ENCODE measurements around the gene PKM.

Gene PKM

DNA sequence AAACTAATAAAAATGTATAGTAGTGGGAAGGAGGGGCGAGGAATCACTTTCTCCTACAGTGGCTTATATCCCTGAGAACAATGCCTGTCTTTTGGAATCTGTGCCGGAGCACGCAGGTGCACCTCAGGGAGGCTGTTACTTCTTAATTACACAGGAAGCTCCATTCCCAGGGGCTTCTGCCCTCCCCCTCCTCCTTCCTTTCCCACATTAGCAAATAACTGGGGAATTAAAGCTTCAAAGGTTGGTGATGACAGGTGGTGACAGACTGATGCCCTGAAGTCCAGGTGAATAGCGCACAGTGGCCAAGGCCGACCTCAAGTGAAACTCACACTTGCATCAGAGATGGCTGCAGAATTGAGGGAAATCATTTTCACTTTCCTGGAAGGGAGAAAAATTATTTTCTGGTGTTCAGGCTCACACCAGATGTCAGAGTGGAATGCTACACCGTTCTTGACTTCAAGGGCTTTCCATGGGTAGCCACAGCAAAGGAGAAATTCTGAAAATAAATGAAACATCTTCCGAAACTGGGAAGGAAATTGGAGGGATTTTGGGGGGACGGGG lies 37.1 kb downstream of the PKM start:
- H3K27ac ChIP-seq (replicated peaks), result no peak overlapping the region
- no peak for TF ChIP-seq SPI1 (IDR thresholded peaks at IDR 0.05; ENCODE audit: borderline replicate concordance, low read depth)
- no peak for TF ChIP-seq POLR2AphosphoS5 (IDR thresholded peaks at IDR 0.05; ENCODE audit: low read depth)
- TF ChIP-seq, protein P1, sequence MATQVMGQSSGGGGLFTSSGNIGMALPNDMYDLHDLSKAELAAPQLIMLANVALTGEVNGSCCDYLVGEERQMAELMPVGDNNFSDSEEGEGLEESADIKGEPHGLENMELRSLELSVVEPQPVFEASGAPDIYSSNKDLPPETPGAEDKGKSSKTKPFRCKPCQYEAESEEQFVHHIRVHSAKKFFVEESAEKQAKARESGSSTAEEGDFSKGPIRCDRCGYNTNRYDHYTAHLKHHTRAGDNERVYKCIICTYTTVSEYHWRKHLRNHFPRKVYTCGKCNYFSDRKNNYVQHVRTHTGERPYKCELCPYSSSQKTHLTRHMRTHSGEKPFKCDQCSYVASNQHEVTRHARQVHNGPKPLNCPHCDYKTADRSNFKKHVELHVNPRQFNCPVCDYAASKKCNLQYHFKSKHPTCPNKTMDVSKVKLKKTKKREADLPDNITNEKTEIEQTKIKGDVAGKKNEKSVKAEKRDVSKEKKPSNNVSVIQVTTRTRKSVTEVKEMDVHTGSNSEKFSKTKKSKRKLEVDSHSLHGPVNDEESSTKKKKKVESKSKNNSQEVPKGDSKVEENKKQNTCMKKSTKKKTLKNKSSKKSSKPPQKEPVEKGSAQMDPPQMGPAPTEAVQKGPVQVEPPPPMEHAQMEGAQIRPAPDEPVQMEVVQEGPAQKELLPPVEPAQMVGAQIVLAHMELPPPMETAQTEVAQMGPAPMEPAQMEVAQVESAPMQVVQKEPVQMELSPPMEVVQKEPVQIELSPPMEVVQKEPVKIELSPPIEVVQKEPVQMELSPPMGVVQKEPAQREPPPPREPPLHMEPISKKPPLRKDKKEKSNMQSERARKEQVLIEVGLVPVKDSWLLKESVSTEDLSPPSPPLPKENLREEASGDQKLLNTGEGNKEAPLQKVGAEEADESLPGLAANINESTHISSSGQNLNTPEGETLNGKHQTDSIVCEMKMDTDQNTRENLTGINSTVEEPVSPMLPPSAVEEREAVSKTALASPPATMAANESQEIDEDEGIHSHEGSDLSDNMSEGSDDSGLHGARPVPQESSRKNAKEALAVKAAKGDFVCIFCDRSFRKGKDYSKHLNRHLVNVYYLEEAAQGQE (IDR thresholded peaks at IDR 0.05; ENCODE audit: insufficient replicate concordance, low read depth), result no peak
- TF ChIP-seq GABPA (IDR thresholded peaks at IDR 0.05; ENCODE audit: low read depth), result no peak
- TF ChIP-seq, protein P2, sequence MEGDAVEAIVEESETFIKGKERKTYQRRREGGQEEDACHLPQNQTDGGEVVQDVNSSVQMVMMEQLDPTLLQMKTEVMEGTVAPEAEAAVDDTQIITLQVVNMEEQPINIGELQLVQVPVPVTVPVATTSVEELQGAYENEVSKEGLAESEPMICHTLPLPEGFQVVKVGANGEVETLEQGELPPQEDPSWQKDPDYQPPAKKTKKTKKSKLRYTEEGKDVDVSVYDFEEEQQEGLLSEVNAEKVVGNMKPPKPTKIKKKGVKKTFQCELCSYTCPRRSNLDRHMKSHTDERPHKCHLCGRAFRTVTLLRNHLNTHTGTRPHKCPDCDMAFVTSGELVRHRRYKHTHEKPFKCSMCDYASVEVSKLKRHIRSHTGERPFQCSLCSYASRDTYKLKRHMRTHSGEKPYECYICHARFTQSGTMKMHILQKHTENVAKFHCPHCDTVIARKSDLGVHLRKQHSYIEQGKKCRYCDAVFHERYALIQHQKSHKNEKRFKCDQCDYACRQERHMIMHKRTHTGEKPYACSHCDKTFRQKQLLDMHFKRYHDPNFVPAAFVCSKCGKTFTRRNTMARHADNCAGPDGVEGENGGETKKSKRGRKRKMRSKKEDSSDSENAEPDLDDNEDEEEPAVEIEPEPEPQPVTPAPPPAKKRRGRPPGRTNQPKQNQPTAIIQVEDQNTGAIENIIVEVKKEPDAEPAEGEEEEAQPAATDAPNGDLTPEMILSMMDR (IDR thresholded peaks at IDR 0.05; ENCODE audit: insufficient read depth, low read length), result no peak
- no peak for DNase-seq (ENCODE audit: low read depth in 1 of 2, low spot score in 1 of 2)
- H3K27me3 ChIP-seq (ENCODE audit: insufficient read depth, poor library complexity, severe bottlenecking), result no peaks in the 10 kb centered on the region
- no peak overlapping the region for H3K4me3 ChIP-seq (replicated peaks; ENCODE audit: insufficient read depth, low read length)

DNA sequence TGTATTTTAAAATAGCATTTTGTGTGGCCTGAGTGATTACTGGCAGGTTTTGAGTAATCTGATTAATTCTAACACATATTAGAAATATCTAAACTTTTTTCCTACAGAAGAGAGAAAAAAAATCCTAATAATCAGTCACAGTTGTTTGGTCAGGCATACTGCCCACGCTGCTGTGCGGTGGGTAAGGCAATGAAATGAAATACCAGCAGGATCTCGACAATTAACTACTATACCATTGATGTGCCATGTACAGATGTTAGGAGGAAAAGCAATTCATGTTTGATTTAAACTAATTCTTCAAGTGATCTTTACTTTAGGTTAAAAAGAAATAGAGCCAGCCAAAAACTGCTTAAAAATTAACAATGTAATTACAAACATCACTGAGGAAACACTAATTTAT lies 38.6 kb downstream of the PKM start:
- H3K4me3 ChIP-seq (replicated peaks; ENCODE audit: insufficient read depth, low read length), result no peak overlapping the region
- H3K27me3 ChIP-seq (ENCODE audit: insufficient read depth, poor library complexity, severe bottlenecking), result peaks cover 2% of the 10 kb centered on the region
- no peak for DNase-seq (ENCODE audit: low read depth in 1 of 2, low spot score in 1 of 2)
- TF ChIP-seq GABPA (IDR thresholded peaks at IDR 0.05; ENCODE audit: low read depth) (no peak), SPI1 (IDR thresholded peaks at IDR 0.05; ENCODE audit: borderline replicate concordance, low read depth) (no peak), POLR2AphosphoS5 (IDR thresholded peaks at IDR 0.05; ENCODE audit: low read depth) (no peak)
- TF ChIP-seq, protein P1 (IDR thresholded peaks at IDR 0.05; ENCODE audit: insufficient replicate concordance, low read depth), result no peak
- TF ChIP-seq, protein P2 (IDR thresholded peaks at IDR 0.05; ENCODE audit: insufficient read depth, low read length), result no peak
- H3K27ac ChIP-seq (replicated peaks), result no peak overlapping the region

DNA sequence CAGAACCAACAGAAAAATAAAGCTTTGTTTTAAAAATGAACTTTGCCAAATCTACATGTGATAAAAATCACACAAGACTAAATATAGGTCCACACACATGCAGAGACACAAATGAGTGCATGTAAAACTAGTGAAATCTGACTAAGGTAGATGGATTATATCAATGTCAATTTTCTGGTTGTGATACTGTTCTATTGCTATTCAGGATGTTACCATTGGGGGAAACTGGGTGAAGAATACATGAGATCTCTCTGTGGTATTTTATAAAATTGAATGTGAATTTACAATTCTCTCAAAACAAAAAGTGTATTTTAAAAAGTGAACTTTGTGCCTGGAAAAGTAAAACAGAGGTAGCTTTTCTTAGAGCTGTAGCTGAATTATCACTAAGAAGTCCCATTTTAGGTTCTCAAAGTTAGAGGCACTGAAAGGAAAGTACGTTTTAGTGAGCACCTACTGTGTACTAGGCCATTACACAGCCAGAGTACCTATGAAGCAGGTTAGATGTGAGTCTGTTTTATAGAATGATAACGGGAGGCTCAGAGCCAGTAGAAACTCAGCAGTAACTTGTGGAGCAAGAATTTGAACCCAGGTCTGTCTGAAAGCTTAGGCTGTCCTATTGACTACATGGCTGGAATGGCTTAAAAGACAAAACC lies 41.6 kb downstream of the PKM start:
- Histone ChIP-seq H3K27ac (replicated peaks) (no peak overlapping the region), H3K27me3 (ENCODE audit: insufficient read depth, poor library complexity, severe bottlenecking) (peaks cover 11% of the 10 kb centered on the region), H3K4me3 (replicated peaks; ENCODE audit: insufficient read depth, low read length) (no peak overlapping the region)
- TF ChIP-seq GABPA (IDR thresholded peaks at IDR 0.05; ENCODE audit: low read depth), result no peak
- TF ChIP-seq POLR2AphosphoS5 (IDR thresholded peaks at IDR 0.05; ENCODE audit: low read depth), result no peak
- TF ChIP-seq, protein P1 (IDR thresholded peaks at IDR 0.05; ENCODE audit: insufficient replicate concordance, low read depth), result no peak
- TF ChIP-seq, protein P2 (IDR thresholded peaks at IDR 0.05; ENCODE audit: insufficient read depth, low read length), result no peak
- no peak for TF ChIP-seq SPI1 (IDR thresholded peaks at IDR 0.05; ENCODE audit: borderline replicate concordance, low read depth)
- no peak for DNase-seq (ENCODE audit: low read depth in 1 of 2, low spot score in 1 of 2)
